GM20000 (cell line): Measurements from ENCODE around the gene MAGI2.

ENCODE experiments used
- DNase-seq: peaks from one replicate; pipeline ENCODE4 v3.0.0; 2012; ENCODE audit warnings: low spot score
- CTCF ChIP-seq: IDR thresholded peaks from 2 replicates; pipeline ENCODE4 v1.5.1; 2012; ENCODE audit warnings: mild to moderate bottlenecking, control low read depth; ENCODE audit errors: extremely low read depth, missing control alignments

The MAGI2 gene

GRCh38 chr7:78420001-78420400 is 1033.5 kb downstream of the MAGI2 start:
- no peak for TF ChIP-seq CTCF
- no peak for DNase-seq

GRCh38 chr7:78417180-78417853 is 1036.2 kb downstream of the MAGI2 start:
- DNase-seq, result no peak
- no peak for TF ChIP-seq CTCF

- no peak for DNase-seq
- TF ChIP-seq CTCF, result no peak
These were observed 1039.9 kb downstream of the MAGI2 start for GRCh38 chr7:78413568-78413967.

- no peak for TF ChIP-seq CTCF
These were observed 1041.1 kb downstream of the MAGI2 start for GRCh38 chr7:78412216-78412858.

GRCh38 chr7:78407031-78407430 is 1046.4 kb downstream of the MAGI2 start:
- DNase-seq, result no peak
- TF ChIP-seq CTCF, result no peak

More at GRCh38 chr7:78412216-78412858, 1041.1 kb downstream of the MAGI2 start:
- no peak for DNase-seq

- no peak for DNase-seq
- TF ChIP-seq CTCF, result no peak
These were observed 1046.9 kb downstream of the MAGI2 start for GRCh38 chr7:78406531-78406930.

- TF ChIP-seq CTCF, result no peak
- DNase-seq, result no peak
These were observed 1051.4 kb downstream of the MAGI2 start for GRCh38 chr7:78402096-78402495.
